Ecto neural progenitor cell (in vitro differentiated cells): ENCODE results near the gene GNB4.

ENCODE experiments used
- DNase-seq: peaks from one replicate; pipeline ENCODE4 v3.0.0-alpha.2; 2018; ENCODE audit warnings: low spot score

Gene GNB4

DNA sequence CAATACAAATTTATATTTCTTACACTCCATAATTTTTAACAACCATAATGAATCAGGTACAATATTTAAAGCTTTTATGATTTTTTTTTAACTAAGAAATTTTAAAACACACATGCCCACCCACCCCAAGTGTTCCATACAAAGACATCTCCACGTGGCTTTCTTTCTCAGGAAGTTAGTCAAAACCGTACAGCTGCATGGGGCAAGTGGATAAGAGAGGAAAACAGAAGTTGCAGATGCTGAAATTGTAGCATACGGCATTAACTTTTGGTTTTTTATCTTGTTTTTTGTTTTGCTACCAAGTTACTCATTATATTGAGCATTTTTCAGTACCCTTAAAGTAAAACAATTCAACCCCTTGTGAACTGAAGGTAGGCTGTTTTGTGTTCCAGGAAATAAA is 14.8 kb downstream of the GNB4 start:
- DNase-seq = no peak

GRCh38 chr3:179432451-179432850 is 18.8 kb downstream of the GNB4 start:
- DNase-seq = no peak

DNA sequence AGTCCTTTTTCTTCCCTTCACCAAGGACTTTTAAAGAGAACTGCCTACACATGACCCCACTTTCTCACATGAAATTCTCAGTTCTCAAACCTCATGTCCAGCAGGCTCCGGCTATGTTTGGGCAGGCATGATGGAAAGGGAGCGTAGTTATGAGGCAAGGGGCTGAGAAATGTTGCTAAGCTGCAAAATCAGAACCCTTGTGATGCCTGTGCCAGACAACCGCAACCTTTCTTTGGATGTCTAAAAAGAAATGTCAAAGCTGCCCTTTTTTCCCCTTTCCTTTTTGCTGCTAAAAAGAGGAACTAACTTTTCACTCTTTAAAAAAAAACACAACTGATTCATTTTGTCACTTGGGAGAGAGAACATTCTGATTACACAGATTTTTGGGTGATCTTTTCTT is 19.2 kb downstream of the GNB4 start:
- no peak for DNase-seq

- DNase-seq = no peak
Observed at GRCh38 chr3:179430277-179430870, 20.9 kb downstream of the GNB4 start.

- no peak for DNase-seq
Observed at GRCh38 chr3:179428876-179429548, 22.3 kb downstream of the GNB4 start.

- DNase-seq = no peak
Observed at GRCh38 chr3:179425075-179425474, 26.2 kb downstream of the GNB4 start.

GRCh38 chr3:179421500-179421899 is 29.8 kb downstream of the GNB4 start:
- DNase-seq = no peak

GRCh38 chr3:179418610-179419009 is 32.7 kb downstream of the GNB4 start:
- no peak for DNase-seq

GRCh38 chr3:179416681-179417080 is 34.6 kb downstream of the GNB4 start:
- no peak for DNase-seq

- no peak for DNase-seq
Observed at GRCh38 chr3:179415377-179415776, 35.9 kb downstream of the GNB4 start.

DNA sequence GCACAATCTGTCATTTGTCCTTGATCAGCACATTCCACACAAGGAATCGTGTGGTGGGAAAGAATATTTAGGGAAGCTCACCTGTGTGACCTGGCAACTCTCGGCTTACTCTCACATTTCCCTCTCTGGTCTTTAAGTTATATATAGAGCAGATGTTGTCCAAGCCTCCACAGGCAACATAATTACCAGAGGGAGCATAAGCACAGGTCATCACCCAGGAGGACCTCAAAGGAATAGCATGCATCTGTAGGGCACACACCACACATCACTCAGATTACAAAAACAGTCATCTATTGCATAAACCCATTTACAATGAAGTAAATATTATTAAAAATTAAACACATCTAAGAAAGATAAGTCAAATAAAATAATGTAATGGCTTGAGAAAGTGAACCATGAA is 36.5 kb downstream of the GNB4 start:
- DNase-seq = no peak

DNA sequence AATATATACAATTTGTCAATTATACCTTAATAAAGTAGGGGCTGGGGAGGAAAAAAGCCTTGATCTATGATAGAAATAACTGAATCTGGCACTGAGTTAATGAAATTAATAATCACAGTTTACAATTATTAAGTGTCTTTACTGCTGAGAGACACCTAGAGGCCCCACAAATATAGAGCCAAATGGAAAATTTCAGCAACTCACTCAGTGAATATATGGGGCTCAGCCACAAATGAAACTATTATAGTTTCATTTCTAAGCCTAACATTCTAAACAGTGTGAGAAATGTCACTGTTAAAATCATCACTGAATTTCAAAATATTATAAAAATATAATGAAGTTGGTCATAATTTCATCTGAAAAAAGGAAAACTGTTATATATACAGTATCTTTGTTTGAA is 40.3 kb downstream of the GNB4 start:
- DNase-seq = no peak

- no peak for DNase-seq
Observed at GRCh38 chr3:179410331-179410730, 40.9 kb downstream of the GNB4 start.

GRCh38 chr3:179404307-179404706 is 47.0 kb downstream of the GNB4 start:
- no peak for DNase-seq

- DNase-seq = no peak
Observed at GRCh38 chr3:179402963-179403362, 48.3 kb downstream of the GNB4 start.

- no peak for DNase-seq
Observed at GRCh38 chr3:179401561-179401960, 49.7 kb downstream of the GNB4 start.

GRCh38 chr3:179398574-179399231 is 52.6 kb downstream of the GNB4 start:
- no peak for DNase-seq

DNA sequence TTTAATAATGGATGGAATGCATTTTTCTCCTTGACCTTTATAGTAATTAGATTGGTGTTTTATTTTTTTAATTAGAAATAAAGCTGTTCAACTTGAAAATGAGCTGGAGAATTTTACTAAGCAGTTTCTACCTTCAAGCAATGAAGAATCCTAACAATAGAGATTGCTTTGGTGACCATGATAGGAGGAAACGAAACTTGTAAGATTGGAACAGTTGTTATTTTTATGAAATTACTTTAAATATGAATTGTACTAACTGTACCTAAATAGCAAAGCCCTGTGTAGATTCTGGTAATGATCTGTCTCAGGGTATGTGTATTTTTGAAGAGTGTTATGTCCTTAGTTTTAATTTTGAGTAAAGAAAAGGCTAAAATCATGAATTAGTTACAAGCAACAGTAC is 59.4 kb downstream of the GNB4 start:
- DNase-seq = no peak

DNA sequence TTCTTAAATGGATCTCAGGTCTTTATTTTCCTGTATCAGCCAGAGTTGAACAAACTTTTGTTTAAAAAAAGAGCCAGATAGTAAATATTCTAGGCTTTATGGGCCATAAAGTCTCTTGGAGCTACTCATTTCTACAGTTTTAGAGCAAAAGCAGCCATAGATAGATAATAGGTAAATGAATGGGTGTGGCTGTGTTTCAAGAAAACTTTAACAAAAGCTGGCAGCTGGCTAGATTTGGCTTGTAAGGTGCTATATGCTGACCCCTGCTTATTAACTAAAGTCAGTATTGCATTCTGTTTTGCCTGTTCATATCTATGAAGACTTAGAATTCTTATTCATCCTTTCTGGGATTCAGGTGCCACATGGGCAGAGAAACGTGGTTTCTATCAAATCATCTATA is 74.8 kb downstream of the GNB4 start:
- DNase-seq = no peak

GRCh38 chr3:179375091-179375999 is 75.9 kb downstream of the GNB4 start:
- no peak for DNase-seq

DNA sequence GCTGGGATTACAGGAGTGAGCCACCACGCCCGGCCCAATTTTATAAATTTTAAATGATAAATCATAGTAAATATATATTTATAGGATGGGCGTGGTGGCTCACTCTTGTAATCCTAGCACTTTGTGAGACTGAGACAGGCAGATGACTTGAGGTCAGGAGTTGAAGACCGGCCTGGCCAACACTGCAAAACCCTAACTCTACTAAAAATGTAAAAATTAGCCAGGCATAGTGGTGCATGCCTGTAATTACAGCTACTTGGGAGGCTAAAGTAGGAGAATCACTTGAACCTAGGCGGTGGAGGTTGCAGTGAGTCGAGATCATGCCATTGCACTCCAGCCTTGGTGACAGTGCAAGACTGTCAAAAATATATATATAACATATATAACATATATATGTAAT is 77.3 kb downstream of the GNB4 start:
- no peak for DNase-seq

DNA sequence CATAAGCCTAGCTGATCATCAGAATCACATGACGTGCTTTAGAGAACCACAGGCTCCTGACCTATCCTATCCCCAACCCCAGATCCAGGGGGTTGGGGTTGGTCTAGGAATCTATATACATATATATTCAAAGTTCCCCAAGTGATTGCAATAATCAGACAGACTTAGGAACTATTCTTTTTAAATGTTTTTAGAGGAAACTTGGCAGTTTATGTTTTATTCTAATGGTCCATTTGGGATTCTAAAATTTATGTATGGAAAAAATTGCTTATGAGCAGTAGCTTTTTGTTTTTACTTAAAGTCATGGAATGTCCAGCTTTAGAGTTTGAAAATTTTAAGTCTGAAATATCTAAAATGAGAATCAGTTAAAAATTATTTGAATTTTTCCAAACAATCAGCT is 81.6 kb downstream of the GNB4 start:
- no peak for DNase-seq

- DNase-seq = no peak
Observed at GRCh38 chr3:179363332-179363731, 87.9 kb downstream of the GNB4 start.
